ENCODE data around the gene ELOVL1.

- no peak for TF ChIP-seq ATF3 (CRISPR knock-in tag; IDR thresholded peaks at IDR 0.05)
- TF ChIP-seq CTCF (CRISPR knock-in tag; IDR thresholded peaks at IDR 0.05) = no peak
- no peak for TF ChIP-seq SMAD3 (CRISPR knock-in tag; IDR thresholded peaks at IDR 0.05)
- TF ChIP-seq HMGA1 (CRISPR knock-in tag; conservative IDR thresholded peaks at IDR 0.05) = no peak
Observed at GRCh38 chr1:43363283-43363934, 4.4 kb downstream of the ELOVL1 start.
